CD14-positive monocyte (primary cell): ENCODE results near the gene SCUBE2. TPM values are rescaled to one million over a fixed set of nuclear protein-coding genes. Genes with fewer than 3 reads are reported as not detected.
A peak's percentile ranks its signal among the peaks of the same experiment; 100 is the strongest.

Source experiments
- DNase-seq, 3 donors: peaks; one replicate each; pipeline ENCODE4 v3.0.0-alpha.2; 2011 to 2022
- H2AFZ ChIP-seq: 2 replicates; pipeline ENCODE4 v1.6.0; 2012; ENCODE audit warnings: mild to moderate bottlenecking, low read depth, low read length, inconsistent platforms; ENCODE audit not compliant: insufficient read depth, poor library complexity, severe bottlenecking
- H3K27ac ChIP-seq, 2 donors: 1 replicate in 1 of 2; 2 replicates in 1 of 2; pipeline ENCODE4 v1.5.1; 2012 to 2013; ENCODE audit warnings: low read length in 2 of 2, control low read depth in 1 of 2, inconsistent platforms in 1 of 2, low read depth in 1 of 2, mild to moderate bottlenecking in 1 of 2
- H3K27me3 ChIP-seq, 2 donors: one replicate each; pipeline versions ENCODE4 v1.6.0 to v1.6.1; 2011 to 2013; ENCODE audit warnings: low read length in 2 of 2; ENCODE audit not compliant: control insufficient read depth in 2 of 2, insufficient read depth in 2 of 2
- H3K36me3 ChIP-seq, 2 donors: replicated peaks in 1 of 2; 1 replicate in 1 of 2; 2 replicates in 1 of 2; pipeline versions ENCODE4 v1.5.1 to v1.6.1; 2012 to 2013; ENCODE audit warnings: low read length in 2 of 2, control low read depth in 1 of 2, inconsistent platforms in 1 of 2, mild to moderate bottlenecking in 1 of 2; ENCODE audit not compliant: insufficient read depth in 2 of 2, control insufficient read depth in 1 of 2
- H3K4me1 ChIP-seq, 2 donors: 1 replicate in 1 of 2; 2 replicates in 1 of 2; pipeline versions ENCODE4 v1.5.1 to v1.6.1; 2012 to 2013; ENCODE audit warnings: low read length in 2 of 2, control low read depth in 1 of 2, inconsistent platforms in 1 of 2, mild to moderate bottlenecking in 1 of 2, moderate library complexity in 1 of 2; ENCODE audit not compliant: insufficient read depth in 2 of 2, control insufficient read depth in 1 of 2
- H3K4me2 ChIP-seq: replicated peaks from 2 replicates; pipeline ENCODE3; 2012; ENCODE audit warnings: low read length, moderate library complexity, mild to moderate bottlenecking; ENCODE audit not compliant: poor library complexity, severe bottlenecking; ENCODE audit errors: extremely low read depth
- H3K4me3 ChIP-seq, 3 experiments: fragments of 200-600 bp in 1 of 3; sonication (generic) in 1 of 3; replicated peaks in 1 of 3; 1 replicate in 2 of 3; 2 replicates in 1 of 3; pipeline ENCODE4 v1.5.1; 2011 to 2013; ENCODE audit warnings: low read length in 3 of 3, mild to moderate bottlenecking in 3 of 3, control low read depth in 2 of 3, low read depth in 2 of 3, inconsistent platforms in 1 of 3, moderate library complexity in 1 of 3
- H3K79me2 ChIP-seq: 2 replicates; pipeline ENCODE4 v1.6.0; 2012; ENCODE audit warnings: mild to moderate bottlenecking, control low read depth, inconsistent platforms, low read length, moderate library complexity; ENCODE audit not compliant: insufficient read depth
- H3K9ac ChIP-seq: 2 replicates; pipeline ENCODE4 v1.6.0; 2017; ENCODE audit warnings: low read length, mild to moderate bottlenecking; ENCODE audit not compliant: insufficient read depth, poor library complexity, severe bottlenecking
- H3K9me3 ChIP-seq, 2 donors: replicated peaks in 1 of 2; 1 replicate in 1 of 2; 2 replicates in 1 of 2; pipeline versions ENCODE4 v1.5.1 to v1.6.1; 2012 to 2013; ENCODE audit warnings: low read length in 2 of 2, control low read depth in 1 of 2; ENCODE audit not compliant: control insufficient read depth in 1 of 2, insufficient read depth in 1 of 2
- H4K20me1 ChIP-seq: 2 replicates; pipeline ENCODE4 v1.6.0; 2012; ENCODE audit warnings: mild to moderate bottlenecking, low read length, control low read depth, moderate library complexity; ENCODE audit not compliant: insufficient read depth
- H3K27ac Mint-ChIP-seq, 7 donors: one replicate each; pipeline ENCODE4 v1.8.0; 2020; ENCODE audit warnings: mild to moderate bottlenecking in 7 of 7, mixed read lengths in 7 of 7, moderate library complexity in 6 of 7, inconsistent platforms in 2 of 7
- H3K27me3 Mint-ChIP-seq, 3 donors: one replicate each; pipeline ENCODE4 v1.8.0; 2021 to 2022; ENCODE audit warnings: low read depth in 3 of 3, mild to moderate bottlenecking in 3 of 3, mixed read lengths in 3 of 3, moderate library complexity in 3 of 3, inconsistent platforms in 1 of 3
- H3K36me3 Mint-ChIP-seq, 2 donors: one replicate each; pipeline ENCODE4 v1.8.0; 2020; ENCODE audit warnings: mixed read lengths in 2 of 2, inconsistent platforms in 1 of 2, mild to moderate bottlenecking in 1 of 2
- H3K4me1 Mint-ChIP-seq: one replicate; pipeline ENCODE4 v1.8.0; 2020; ENCODE audit warnings: mild to moderate bottlenecking, mixed read lengths
- H3K4me3 Mint-ChIP-seq, 2 donors: one replicate each; pipeline ENCODE4 v1.8.0; 2020; ENCODE audit warnings: mild to moderate bottlenecking in 2 of 2, mixed read lengths in 2 of 2, moderate library complexity in 1 of 2
- H3K9me3 Mint-ChIP-seq, 7 donors: one replicate each; pipeline ENCODE4 v1.8.0; 2020 to 2022; ENCODE audit warnings: mixed read lengths in 7 of 7, mild to moderate bottlenecking in 6 of 7, moderate library complexity in 6 of 7, inconsistent platforms in 2 of 7
- CTCF ChIP-seq: fragments of 200-600 bp; IDR thresholded peaks from one replicate; pipeline ENCODE4 v1.8.0; 2022; ENCODE audit warnings: antibody characterized with exemption, mild to moderate bottlenecking
- WGBS: methylation state at CpG from one replicate; pipeline ENCODE4 v1.1.5; 2013; ENCODE audit warnings: missing lambda C conversion rate; ENCODE audit not compliant: insufficient coverage; 5-methylcytosine and 5-hydroxymethylcytosine counted together
- intact Hi-C, 2 donors: fragments of 100-400 bp; cut with micrococcal nuclease; formaldehyde crosslinking; loops; one replicate each; pipeline versions ENCODE4 v1.15.0 to v1.15.1; 2023
- polyA plus RNA-seq, 3 donors: library from polyadenylated mRNA; depleted of rRNA in 1 of 3; unstranded in 2 of 3; stranded (reverse) in 1 of 3; fragments of 300-500 nt in 2 of 3; fragments of >200 nt in 1 of 3; fragmentation: Illumina TruSeq in 2 of 3; gene quantifications; 1 replicate in 2 of 3; 2 replicates in 1 of 3; pipeline ENCODE4 v1.2.3, GENCODE V29; 2012 to 2021

The SCUBE2 gene
- polyA plus RNA-seq, 3 donors, result 0.21 to 0.36 TPM; not detected in 1

- Mint-ChIP-seq H3K9me3 (no peaks in the 10 kb centered on the region), H3K27ac (peak overlapping the region in 1 of 7 donors; percentile 19), H3K4me1 (peaks cover 4% of the 10 kb centered on the region), H3K27me3 (peaks cover 0 to 6% (median 1%) of the 10 kb centered on the region in 3 donors), H3K36me3 (no peaks in the 10 kb centered on the region), H3K4me3 (no peak overlapping the region)
- no peaks in the 10 kb centered on the region for H3K4me1 ChIP-seq
- H3K36me3 ChIP-seq, result no peaks in the 10 kb centered on the region
- no peaks in the 10 kb centered on the region for H3K27me3 ChIP-seq
- TF ChIP-seq CTCF, result no peak
- no peak overlapping the region for H3K4me3 ChIP-seq
- WGBS, result 100% methylated on average over 2 of the region's 3 CpGs
- H3K9ac ChIP-seq, result no peak overlapping the region
- H2AFZ ChIP-seq, result no peak overlapping the region
- no peak for DNase-seq
- intact Hi-C loops, result no loop called here
- no peak overlapping the region for H3K27ac ChIP-seq
- no peaks in the 10 kb centered on the region for H3K9me3 ChIP-seq
- H3K4me2 ChIP-seq, result no peak overlapping the region
- no peaks in the 10 kb centered on the region for H3K79me2 ChIP-seq
- no peaks in the 10 kb centered on the region for H4K20me1 ChIP-seq
These were observed 39.1 kb downstream of the SCUBE2 start for GRCh38 chr11:9052316-9052715.

GRCh38 chr11:9049959-9050358, 41.4 kb downstream of the SCUBE2 start:
- Histone ChIP-seq H3K9me3 (no peaks in the 10 kb centered on the region), H3K27me3 (no peaks in the 10 kb centered on the region), H4K20me1 (no peaks in the 10 kb centered on the region), H3K4me1 (no peaks in the 10 kb centered on the region), H3K4me2 (no peak overlapping the region), H2AFZ (no peak overlapping the region), H3K79me2 (no peaks in the 10 kb centered on the region), H3K36me3 (no peaks in the 10 kb centered on the region), H3K27ac (no peak overlapping the region), H3K9ac (no peak overlapping the region), H3K4me3 (no peak overlapping the region)
- Mint-ChIP-seq H3K4me3 (no peak overlapping the region), H3K36me3 (no peaks in the 10 kb centered on the region), H3K9me3 (no peaks in the 10 kb centered on the region), H3K27me3 (peaks cover 0 to 6% (median 3%) of the 10 kb centered on the region in 3 donors), H3K4me1 (no peaks in the 10 kb centered on the region), H3K27ac (no peak overlapping the region)
- no peak for DNase-seq
- WGBS, result 100% methylated on average over 2 of the region's 2 CpGs
- intact Hi-C loops, result no loop called here
- TF ChIP-seq CTCF, result no peak
